NCI-H1417 treated with DMSO at 0.1 percent for 48 hours (cell line): ENCODE measurements around the gene KANSL1.
"Not testable (repeated sequence)": the region's sequence is repeated elsewhere in the genome, so short reads cannot be mapped to it uniquely, and the experiment has no call there.

ENCODE experiments used
- DNase-seq: peaks from one replicate; lab custom pipeline; 2025; lab: John Stamatoyannopoulos, UW

Gene KANSL1

DNA sequence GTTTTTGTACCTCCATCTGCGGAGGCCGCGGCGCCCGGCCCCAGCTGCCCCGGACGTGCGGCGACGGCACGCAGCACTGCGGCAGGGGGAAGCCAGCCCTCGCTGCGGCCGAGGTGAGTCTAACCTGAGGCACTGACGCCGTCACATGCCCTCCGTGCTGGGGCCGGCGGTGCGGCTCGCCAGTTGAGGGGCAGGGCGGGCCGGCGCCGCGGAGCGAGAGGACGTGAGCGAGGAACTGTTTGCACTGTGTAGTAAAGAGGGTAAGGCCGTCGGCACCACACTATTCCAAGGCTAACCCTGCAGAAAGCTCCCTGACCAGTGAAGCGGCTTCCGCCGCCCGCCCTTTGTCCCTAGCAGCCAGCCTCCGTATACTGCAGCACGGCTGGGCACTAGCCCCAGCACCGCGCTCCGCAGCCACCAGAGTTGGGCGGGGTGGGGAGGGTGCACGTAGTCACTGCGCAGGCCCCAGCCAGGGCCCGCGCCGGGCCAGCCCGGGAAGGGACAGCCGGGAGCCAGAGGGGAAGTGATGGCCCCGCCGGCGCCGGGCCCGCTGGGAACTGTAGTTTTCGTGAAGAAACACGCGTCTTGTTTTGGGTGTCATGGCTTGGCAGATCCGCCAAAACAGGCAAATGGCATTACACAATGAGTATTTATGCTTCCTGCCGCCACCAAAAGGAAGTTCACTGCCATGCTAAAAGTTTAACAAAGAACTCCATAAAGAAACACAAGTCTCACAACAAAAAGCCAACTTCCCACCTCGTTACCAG lies 580 bp upstream of the KANSL1 start:
- peak; percentile 44 for DNase-seq

DNA sequence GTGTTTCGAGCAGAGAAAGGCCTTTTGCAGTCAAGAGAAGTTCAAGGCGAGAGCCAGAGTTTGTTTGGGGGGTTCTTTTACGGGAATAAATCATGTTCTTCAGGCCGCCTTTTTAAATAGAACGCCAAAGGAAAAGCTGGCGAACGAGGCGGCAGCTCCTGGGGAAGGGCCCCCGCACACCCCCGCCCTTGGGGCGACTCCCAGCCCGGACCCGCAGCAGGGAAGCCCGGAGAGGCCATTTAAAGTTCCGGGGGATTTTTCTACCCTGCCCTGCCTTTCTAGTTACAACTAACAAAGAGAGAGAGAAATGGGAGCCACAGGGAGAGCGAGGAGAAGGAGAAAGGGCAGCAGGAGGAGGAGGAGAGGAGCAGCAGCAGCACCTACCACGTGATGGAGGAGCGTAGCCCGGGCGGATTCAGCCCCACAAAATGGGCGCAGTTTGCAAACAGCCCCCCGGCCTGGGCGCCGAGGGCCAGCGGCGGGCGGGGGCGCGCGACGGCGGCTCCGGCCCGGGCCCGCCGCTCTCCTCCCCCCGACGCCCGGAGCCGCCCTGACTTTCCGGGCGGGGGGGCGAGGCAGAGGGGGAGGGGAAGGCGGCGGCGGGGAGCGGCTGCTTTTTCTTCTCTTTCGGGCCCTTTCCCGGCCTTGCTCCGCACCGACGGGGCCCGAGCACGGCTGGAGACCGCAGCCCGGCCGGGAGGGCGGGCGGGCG lies 634 bp downstream of the KANSL1 start:
- DNase-seq, result peak; percentile 24

DNA sequence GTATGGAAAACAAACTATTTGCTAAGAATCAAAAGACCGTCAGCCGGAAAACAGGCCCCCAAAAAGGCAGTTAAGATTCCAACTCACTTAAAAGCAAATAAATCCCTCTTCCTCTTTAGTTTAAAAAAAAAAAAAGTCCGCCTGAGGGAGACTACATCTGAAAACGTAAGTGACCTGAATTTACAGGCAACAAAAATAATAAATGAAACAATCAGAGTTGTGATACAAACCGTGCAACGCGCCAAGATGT lies 1.1 kb downstream of the KANSL1 start:
- DNase-seq, result no peak

DNA sequence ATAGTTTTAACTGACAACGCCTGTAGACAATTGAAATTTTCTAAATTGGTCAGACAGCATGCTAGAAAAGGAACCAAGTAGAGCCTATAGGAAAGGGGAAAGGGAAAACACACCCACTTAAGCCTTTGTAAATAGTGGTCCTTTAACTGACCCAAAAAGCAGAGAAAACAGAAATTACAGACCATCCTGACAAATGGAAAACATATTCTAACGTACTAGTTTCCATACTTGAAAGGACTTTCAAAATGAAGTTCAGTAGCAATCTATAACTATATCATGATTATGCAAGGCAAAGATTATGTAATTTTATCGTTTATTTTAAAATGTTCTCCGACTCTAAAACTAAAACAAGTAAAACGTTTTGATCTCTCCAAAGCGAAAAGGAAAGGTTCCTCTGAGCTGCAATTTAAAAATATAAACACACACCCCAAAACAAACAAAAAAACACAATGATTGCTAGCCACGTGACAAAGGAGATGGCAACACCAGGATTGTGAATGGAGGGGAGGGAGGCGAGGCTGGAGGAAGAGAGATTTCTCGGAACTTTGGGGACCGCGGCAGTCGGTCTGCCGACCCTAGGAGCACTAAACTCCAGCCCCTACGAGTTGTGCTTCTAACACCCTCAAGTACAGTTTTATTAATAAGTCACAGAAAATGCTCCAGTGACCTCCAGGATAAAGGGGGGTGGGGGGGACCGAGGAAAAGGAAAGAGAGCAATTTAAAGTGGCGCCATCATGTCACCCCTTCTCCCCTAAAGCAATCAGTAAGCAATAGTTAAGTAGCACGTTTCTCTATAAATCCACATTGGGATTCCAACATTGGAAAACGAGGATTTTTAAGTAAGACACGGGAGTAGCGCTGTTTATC lies 1.7 kb downstream of the KANSL1 start:
- no peak for DNase-seq

DNA sequence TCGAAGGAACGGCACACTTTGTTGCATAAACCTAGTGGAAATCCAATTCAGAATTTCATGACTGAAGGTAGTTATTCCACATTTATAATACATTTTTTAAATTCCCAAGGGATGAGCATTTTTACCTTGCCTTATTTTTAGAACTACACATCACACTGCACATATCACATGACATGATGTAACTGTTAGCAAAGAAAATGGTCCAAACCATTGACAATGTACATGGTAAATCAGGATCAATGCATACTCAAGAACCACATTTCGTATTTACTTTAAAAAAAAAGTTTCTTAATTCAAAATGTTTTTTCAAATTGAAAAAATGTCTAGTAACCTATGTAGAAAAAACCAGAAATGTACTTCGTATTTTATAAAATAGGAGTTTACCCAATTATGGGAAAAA lies 2.5 kb downstream of the KANSL1 start:
- DNase-seq, result no peak

- DNase-seq, result not testable (repeated sequence)
These were observed 6.4 kb downstream of the KANSL1 start for GRCh38 chr17:46186827-46187235.

GRCh38 chr17:46184696-46185095 lies 8.5 kb downstream of the KANSL1 start:
- DNase-seq, result no peak

DNA sequence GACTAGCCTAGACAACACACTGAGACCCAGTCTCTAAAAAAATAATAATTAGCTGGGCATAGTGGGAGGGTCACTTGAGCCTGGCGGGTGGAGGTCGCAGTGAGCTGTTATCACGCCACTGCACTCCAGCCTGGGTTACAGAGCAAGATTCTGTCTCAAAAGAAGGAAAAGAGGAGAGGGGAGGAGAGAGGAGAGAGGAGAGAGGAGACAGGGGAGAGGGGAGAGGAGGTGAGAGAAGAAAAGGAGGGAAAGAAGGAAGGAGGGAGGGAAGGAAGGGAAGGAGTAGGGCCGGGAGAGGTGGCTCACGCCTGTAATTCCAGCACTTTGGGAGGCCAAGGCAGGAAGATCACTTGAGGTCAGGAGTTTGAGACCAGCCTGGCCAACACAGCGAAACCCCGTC lies 9.8 kb downstream of the KANSL1 start:
- not testable (repeated sequence) for DNase-seq

GRCh38 chr17:46182961-46183360 lies 10.3 kb downstream of the KANSL1 start:
- DNase-seq, result no peak

GRCh38 chr17:46181940-46182339 lies 11.3 kb downstream of the KANSL1 start:
- no peak for DNase-seq

DNA sequence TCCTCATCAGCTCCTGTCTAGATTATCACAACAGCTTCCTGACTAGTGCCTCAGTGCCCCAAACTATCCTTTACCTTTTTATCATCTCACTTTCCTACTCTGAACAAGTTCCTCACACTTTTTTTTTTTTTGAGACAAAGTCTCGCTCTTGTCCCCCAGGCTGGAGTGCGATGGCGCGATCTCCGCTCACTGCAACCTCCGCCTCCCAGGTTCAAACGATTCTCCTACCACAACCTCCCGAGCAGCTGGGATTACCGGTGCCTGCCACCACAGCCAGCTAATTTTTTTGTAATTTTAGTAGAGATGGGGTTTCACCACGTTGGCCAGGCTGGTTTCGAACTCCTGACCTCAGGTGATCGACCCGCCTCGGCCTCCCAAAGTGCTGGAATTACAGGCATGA lies 11.9 kb downstream of the KANSL1 start:
- DNase-seq, result not testable (repeated sequence)

DNA sequence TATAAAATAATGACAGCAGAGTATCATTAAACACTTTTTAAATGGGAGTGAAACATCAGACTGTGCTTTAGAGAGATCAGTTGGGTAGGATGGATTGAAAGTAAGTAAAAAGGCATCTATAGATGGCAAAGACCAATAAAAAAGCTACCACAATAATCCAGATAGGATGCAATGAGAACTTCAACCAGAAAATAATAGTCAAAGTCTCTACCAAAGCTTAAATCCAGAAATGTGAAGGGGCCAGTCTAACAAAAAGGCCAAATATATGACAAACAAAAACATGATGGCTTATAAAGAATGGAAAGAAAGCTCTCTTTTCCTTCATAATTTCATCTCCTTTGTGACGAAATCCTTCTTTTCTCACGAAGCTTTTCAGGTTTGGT lies 12.3 kb downstream of the KANSL1 start:
- no peak for DNase-seq

DNA sequence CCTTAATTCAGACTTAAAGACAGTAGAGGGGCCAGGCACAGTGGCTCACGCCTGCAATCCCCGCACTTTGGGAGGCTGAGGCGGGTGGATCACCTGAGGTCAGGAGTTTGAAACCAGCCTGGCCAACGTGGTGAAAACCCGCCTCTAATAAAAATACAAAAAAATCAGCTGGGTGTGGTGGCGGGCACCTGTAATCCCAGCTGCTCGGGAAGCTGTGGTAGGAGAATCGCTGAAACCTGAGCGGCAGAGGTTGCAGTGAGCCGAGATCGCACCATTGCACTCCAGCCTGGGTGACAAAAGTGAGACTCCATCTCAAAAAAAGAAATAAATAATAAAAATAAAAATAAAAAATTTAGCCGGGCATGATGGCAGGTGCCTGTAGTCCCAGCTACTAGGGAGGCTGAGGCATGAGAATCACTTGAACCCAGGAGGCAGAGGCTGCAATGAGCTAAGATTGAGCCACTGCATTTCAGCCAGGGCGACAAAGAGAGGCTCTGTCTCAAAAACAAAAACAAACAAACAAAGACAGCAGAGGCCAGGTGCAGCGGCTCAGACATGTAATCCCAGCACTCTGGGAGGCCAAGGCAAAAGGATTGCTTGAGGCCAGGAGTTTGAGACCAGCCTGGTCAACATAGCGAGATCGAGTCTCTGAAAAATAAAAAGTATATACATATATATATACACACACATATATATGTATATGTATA lies 12.9 kb downstream of the KANSL1 start:
- not testable (repeated sequence) for DNase-seq

DNA sequence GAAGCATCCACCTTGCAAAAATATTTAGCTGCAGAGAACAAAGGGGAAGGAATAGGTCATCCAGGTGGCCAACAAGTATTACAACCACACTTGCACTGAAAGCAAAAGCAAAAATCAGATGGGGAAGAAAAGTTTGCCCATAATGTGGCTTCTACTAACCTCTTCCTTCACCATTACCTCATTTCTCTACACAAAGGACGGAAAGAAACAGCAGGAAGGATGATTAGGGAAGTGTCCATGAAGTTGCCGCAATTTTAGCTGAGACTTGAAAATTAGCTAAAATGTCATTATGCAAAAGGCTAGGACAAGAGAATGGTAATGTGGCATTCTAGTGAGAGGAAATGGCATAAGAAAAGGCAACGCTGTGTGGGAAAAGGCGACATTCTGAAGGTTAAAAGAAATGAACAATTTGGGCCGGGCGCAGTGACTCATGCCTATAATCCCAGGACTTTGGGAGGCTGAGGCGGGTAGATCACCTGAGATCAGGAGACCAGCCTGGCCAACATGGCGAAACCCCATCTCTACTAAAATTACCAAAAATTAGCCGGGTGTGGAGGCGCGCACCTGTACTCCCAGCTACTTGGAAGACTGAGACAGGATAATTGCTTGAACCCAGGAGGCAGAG lies 13.7 kb downstream of the KANSL1 start:
- DNase-seq, result no peak

- DNase-seq, result no peak
These were observed 14.5 kb downstream of the KANSL1 start for GRCh38 chr17:46178550-46179214.

DNA sequence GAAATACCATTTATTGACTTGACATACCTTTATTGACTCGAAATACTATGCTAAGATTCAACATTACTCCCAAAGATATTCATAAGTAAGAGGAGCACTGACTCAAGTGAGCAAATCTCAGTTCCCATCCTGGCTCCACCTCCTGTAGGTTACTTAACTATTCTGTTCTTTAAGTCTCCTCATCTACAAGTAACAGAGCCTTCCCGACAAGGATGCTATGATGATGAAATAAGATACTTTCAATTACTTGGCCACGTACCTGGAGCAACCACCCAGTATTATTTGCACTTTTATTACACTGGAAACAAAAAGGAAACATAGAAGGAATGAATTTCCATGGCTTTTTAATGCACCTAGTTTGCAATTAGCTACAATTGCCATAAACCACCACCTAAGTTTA lies 16.3 kb downstream of the KANSL1 start:
- no peak for DNase-seq

GRCh38 chr17:46175891-46176290 lies 17.3 kb downstream of the KANSL1 start:
- DNase-seq, result no peak

DNA sequence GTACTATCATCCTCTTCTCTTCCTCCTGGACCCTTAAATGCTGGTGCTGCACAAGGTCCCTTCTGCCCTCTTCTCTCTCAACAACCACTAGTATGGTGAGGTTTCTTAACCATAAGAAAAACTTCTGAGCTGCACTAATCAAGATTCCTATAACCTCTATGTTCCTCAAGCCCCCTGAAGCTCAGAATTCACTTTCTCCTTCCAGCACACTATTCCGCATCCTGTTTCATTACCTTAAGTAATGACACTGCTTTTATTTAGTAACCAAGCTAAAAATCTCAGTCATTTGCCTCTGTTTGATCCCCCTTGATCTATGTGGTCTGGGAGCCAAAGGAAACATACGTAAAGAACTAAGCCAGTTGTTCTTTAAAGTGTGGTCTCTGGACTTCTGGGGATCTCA lies 20.1 kb downstream of the KANSL1 start:
- DNase-seq, result no peak

- DNase-seq, result no peak
These were observed 21.3 kb downstream of the KANSL1 start for GRCh38 chr17:46171939-46172338.

DNA sequence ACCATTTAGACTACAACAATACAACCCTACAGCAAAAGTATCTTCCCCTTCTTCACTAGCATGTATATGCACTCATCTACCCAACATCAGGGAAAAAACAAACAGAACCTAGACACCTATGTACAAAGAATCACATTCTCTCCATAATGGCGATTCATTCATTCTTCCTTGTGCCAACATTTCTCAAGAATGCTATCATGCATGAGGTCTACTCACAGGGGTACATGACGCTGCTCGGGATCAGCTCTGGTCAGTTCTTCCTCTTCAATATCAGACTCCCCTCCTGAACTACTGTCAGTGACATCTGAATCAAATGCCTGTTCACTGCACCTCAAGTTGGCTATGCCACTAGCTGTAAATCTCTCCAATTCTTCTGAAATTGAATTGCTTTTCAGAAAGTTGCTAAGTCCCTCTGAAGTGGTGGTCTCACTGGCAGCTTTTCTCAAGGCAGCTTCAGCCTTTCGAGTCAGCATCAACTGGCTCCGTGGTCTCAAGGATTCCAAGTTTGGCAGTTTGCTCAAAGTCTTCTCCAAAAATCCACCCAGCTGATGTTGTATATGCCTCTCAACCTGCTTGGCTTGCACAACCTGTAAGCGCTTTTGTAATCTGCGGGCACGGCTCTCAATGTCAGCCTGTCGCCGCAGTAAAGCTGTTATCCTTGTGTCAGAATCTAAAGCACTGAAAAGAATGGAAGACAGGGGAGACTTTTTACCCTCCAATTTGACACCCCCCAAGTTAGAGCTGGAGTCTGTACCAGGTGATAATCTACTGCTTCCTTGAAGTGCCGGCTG lies 22.4 kb downstream of the KANSL1 start:
- no peak for DNase-seq
